ENCODE measurements around the gene PPP2R2B. TPM values are rescaled to one million over a fixed set of nuclear protein-coding genes. Genes with fewer than 3 reads are reported as not detected.

PPP2R2B gene
- total RNA-seq, 3 donors from 2014 or later, result 0.99 to 5.9 (median 1.2) TPM

DNA sequence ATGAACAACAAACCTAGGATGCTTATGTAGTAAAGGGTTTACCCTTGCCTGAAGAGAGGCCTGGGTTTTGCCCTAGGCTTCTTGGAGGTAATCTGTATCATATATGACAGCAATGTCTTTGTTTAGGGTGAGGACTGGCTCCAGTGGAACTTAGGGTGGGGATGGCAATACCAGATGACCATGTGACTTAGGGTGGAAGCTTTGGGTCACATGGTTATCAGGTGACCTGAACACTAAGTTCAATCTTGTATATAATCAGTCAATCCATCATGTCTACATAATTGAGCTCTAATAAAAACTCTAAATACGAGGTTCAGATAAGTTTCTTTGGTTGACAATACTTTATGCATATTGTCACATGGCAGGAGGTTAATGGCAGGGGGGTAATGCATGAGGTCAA, 10.6 kb upstream of the PPP2R2B start:
- Histone ChIP-seq H3K4me3 (no peak overlapping the region), H3K4me1 (ENCODE audit: low read depth) (no peaks in the 10 kb centered on the region), H3K9me3 (no peaks in the 10 kb centered on the region), H3K36me3 (ENCODE audit: low read depth) (no peaks in the 10 kb centered on the region)
- DNase-seq (no peak), ATAC-seq (no peak)
- intact Hi-C loops (cut with DNase I, micrococcal nuclease), result no loop called here
- TF ChIP-seq, protein P1, sequence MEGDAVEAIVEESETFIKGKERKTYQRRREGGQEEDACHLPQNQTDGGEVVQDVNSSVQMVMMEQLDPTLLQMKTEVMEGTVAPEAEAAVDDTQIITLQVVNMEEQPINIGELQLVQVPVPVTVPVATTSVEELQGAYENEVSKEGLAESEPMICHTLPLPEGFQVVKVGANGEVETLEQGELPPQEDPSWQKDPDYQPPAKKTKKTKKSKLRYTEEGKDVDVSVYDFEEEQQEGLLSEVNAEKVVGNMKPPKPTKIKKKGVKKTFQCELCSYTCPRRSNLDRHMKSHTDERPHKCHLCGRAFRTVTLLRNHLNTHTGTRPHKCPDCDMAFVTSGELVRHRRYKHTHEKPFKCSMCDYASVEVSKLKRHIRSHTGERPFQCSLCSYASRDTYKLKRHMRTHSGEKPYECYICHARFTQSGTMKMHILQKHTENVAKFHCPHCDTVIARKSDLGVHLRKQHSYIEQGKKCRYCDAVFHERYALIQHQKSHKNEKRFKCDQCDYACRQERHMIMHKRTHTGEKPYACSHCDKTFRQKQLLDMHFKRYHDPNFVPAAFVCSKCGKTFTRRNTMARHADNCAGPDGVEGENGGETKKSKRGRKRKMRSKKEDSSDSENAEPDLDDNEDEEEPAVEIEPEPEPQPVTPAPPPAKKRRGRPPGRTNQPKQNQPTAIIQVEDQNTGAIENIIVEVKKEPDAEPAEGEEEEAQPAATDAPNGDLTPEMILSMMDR (IDR thresholded peaks at IDR 0.05), result no peak

DNA sequence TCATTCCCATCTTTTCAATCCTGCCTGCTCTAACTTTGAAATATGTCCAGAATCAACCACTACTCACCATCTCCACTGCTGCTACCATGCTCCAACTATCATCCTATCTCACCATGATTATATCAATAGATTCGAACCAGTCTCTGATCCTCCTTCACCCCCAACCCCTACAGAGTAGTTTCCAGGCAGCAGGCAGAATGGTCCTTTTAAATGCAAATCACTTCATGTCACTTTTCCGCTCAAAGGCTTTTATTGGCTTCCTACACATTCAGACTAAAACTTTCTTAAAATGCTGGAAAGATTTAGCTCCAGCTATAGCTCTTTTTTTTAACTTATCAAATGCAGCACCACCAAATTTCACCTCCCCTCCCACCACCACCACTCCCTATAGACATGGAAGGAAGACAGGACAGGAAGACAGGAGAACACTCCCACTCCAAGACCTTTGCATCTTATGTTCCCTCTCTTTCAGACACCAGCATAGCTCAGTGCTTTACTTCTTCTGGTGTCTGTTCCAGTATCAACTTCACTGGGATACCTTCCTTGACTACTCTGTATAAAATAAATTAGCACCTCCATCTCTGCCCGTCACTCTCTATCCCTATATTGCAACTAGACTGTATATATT, 9.9 kb upstream of the PPP2R2B start:
- ATAC-seq (no peak), DNase-seq (no peak)
- no peaks in the 10 kb centered on the region for H3K9me3 ChIP-seq
- intact Hi-C loops (cut with DNase I, micrococcal nuclease), result no loop called here
- H3K4me1 ChIP-seq (ENCODE audit: low read depth), result no peaks in the 10 kb centered on the region
- no peak overlapping the region for H3K4me3 ChIP-seq
- H3K36me3 ChIP-seq (ENCODE audit: low read depth), result no peaks in the 10 kb centered on the region
- TF ChIP-seq, protein P1 (IDR thresholded peaks at IDR 0.05), result no peak

DNA sequence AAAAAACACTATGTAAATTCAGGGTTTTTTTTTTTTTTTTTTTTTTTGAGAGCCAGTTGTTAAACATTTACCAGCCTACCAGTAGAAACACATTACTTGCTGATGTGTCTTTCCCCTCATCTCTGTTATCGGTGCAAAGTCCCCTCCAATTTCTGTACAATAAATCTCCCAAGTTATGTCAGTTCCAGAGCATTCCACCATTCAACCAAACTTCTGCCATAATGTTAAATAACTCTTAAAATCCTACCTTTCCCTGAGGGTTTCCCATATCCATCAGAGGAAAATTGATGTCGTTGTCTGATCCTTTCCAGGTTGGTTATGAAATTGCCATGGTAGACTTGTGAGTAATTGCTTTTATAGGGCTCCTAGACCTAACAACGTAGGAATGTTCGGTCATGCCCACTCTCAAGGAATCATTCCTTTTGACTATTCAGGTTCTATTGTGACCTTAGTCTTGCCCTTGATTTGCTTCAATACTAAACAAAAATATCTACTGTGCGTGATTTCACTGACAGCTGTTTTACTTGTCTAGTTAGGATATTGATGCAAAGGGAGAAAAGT, 5.6 kb upstream of the PPP2R2B start:
- Histone ChIP-seq H3K4me1 (ENCODE audit: low read depth) (no peaks in the 10 kb centered on the region), H3K4me3 (no peak overlapping the region), H3K36me3 (ENCODE audit: low read depth) (no peaks in the 10 kb centered on the region), H3K9me3 (no peaks in the 10 kb centered on the region)
- TF ChIP-seq, protein P1 (IDR thresholded peaks at IDR 0.05), result no peak
- DNase-seq (no peak), ATAC-seq (no peak)
- intact Hi-C loops (cut with DNase I, micrococcal nuclease), result no loop called here

DNA sequence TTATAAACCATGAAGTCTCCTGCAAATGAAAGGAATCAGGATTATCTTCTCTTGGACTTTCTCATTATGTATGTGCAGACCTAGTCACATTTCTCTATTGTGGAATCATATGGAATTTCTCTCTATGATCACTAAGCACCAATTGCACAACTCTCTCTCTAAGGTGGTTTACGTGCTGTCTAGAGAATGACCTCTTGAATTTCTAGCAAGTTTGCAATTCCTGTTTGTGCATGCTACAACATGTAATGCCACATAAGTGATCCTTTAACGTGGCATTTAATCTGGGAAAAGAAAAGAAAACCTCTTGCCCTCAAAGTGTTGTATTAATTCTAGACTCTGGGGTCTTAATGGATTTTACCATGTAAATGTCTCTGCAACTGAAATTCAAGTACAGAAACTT, 5.0 kb upstream of the PPP2R2B start:
- intact Hi-C loops (cut with DNase I, micrococcal nuclease), result no loop called here
- Histone ChIP-seq H3K9me3 (no peaks in the 10 kb centered on the region), H3K4me3 (no peak overlapping the region), H3K36me3 (ENCODE audit: low read depth) (no peaks in the 10 kb centered on the region), H3K4me1 (ENCODE audit: low read depth) (no peaks in the 10 kb centered on the region)
- DNase-seq (no peak), ATAC-seq (no peak)
- TF ChIP-seq, protein P1 (IDR thresholded peaks at IDR 0.05), result no peak

DNA sequence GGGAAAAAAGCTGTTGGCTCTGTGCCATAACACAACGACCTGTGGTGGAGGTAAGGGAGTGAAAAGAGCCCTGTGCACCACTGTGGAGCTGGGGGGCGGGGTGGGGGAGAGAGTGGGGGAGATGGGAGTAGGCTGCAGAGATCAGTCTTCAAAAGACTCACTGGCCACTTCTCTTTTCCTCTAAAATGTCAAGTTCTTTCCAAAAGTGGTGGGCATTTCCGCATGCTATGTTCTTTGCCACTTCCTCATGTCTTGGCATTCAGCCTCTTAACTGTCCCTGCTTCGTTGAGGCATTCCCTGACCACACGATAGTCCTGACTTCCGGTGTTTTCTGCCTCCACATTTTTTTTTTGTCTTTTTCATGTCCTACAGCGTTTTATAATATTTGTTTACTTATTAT, 2.4 kb upstream of the PPP2R2B start:
- no peak for ATAC-seq
- TF ChIP-seq, protein P1 (IDR thresholded peaks at IDR 0.05), result no peak
- Histone ChIP-seq H3K4me1 (ENCODE audit: low read depth) (peaks cover 5% of the 10 kb centered on the region), H3K4me3 (no peak overlapping the region), H3K9me3 (no peaks in the 10 kb centered on the region), H3K36me3 (ENCODE audit: low read depth) (no peaks in the 10 kb centered on the region)
- intact Hi-C loops (cut with DNase I, micrococcal nuclease), result no loop called here
- no peak for DNase-seq
